ENCODE data around the gene FOXP4.

GRCh38 chr6:41586252-41587007 lies 40.2 kb downstream of the FOXP4 start:
- TF ChIP-seq, protein P1, sequence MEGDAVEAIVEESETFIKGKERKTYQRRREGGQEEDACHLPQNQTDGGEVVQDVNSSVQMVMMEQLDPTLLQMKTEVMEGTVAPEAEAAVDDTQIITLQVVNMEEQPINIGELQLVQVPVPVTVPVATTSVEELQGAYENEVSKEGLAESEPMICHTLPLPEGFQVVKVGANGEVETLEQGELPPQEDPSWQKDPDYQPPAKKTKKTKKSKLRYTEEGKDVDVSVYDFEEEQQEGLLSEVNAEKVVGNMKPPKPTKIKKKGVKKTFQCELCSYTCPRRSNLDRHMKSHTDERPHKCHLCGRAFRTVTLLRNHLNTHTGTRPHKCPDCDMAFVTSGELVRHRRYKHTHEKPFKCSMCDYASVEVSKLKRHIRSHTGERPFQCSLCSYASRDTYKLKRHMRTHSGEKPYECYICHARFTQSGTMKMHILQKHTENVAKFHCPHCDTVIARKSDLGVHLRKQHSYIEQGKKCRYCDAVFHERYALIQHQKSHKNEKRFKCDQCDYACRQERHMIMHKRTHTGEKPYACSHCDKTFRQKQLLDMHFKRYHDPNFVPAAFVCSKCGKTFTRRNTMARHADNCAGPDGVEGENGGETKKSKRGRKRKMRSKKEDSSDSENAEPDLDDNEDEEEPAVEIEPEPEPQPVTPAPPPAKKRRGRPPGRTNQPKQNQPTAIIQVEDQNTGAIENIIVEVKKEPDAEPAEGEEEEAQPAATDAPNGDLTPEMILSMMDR (IDR thresholded peaks at IDR 0.05), result no peak
- no peak for TF ChIP-seq POLR2A (IDR thresholded peaks at IDR 0.05)

Measured in body of pancreas (tissue), 4 donors.